ENCODE results near the gene EGFLAM.

Gene EGFLAM

DNA sequence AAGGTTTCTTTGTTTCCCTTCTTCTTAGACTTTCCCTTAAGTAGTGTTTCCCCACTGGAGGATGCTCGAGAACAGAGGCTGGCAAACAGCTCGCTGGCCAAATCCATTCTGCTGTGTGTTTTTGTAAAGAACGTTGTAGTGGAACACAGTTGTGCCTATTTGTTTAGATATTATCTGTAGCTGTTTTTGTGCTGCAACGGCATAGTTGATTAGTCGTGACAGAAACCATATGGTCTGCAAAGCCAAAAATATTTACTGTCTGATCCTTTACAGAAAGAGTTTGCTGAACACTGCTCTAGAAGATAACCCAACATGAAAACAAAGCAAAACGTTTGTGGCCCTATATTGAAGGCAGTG, 47.0 kb upstream of the EGFLAM start:
- TF ChIP-seq EZH2phosphoT487 (conservative IDR thresholded peaks at IDR 0.05; ENCODE audit: low read length), result no peak
- TF ChIP-seq, protein P1, sequence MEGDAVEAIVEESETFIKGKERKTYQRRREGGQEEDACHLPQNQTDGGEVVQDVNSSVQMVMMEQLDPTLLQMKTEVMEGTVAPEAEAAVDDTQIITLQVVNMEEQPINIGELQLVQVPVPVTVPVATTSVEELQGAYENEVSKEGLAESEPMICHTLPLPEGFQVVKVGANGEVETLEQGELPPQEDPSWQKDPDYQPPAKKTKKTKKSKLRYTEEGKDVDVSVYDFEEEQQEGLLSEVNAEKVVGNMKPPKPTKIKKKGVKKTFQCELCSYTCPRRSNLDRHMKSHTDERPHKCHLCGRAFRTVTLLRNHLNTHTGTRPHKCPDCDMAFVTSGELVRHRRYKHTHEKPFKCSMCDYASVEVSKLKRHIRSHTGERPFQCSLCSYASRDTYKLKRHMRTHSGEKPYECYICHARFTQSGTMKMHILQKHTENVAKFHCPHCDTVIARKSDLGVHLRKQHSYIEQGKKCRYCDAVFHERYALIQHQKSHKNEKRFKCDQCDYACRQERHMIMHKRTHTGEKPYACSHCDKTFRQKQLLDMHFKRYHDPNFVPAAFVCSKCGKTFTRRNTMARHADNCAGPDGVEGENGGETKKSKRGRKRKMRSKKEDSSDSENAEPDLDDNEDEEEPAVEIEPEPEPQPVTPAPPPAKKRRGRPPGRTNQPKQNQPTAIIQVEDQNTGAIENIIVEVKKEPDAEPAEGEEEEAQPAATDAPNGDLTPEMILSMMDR (IDR thresholded peaks at IDR 0.05; ENCODE audit: insufficient read depth, low read length, poor library complexity, severe bottlenecking), result no peak
- no peaks in the 10 kb centered on the region for H3K36me3 ChIP-seq (ENCODE audit: low read length)
- no peak overlapping the region for H2AFZ ChIP-seq (ENCODE audit: low read depth, low read length, severe bottlenecking)
- no peak overlapping the region for H3K4me2 ChIP-seq (ENCODE audit: low read depth, low read length, poor library complexity, severe bottlenecking)
- H3K79me2 ChIP-seq (ENCODE audit: insufficient read depth, low read length), result no peaks in the 10 kb centered on the region
- H3K4me3 ChIP-seq (ENCODE audit: insufficient read depth, low read length, poor library complexity, severe bottlenecking), result no peak overlapping the region
- H3K9me2 ChIP-seq (replicated peaks; ENCODE audit: insufficient read depth, low read length), result no peaks in the 10 kb centered on the region
- H4K20me1 ChIP-seq (ENCODE audit: low read depth, low read length), result no peaks in the 10 kb centered on the region
- H3K27ac ChIP-seq (ENCODE audit: low read depth, low read length), result no peak overlapping the region
- H3K9me3 ChIP-seq (ENCODE audit: insufficient read depth, low read length), result no peaks in the 10 kb centered on the region
- H3K9ac ChIP-seq (ENCODE audit: low read length), result no peak overlapping the region
- no peaks in the 10 kb centered on the region for H3F3A ChIP-seq (ENCODE audit: insufficient read depth)
- H3K27me3 ChIP-seq (ENCODE audit: low read length), result no peaks in the 10 kb centered on the region

DNA sequence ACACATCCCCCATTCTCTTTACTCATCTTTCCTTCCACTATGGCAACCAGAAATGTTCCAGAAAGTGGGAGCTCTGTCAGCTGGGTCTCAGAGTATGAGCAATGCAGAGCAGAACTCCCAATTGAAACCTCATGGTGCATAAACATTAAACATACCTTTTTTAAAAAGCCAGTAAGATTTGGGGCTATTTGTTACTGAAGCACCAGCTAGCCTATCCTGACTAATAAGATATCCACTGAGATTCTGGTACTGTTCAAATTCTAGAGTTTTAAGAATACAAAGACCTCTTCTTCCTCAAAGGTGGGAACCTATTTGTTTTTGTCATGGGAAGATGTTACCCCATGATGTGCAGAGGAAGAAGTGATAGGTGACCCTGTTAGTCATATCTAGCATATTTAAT, 46.1 kb upstream of the EGFLAM start:
- Histone ChIP-seq H3K9me2 (replicated peaks; ENCODE audit: insufficient read depth, low read length) (no peaks in the 10 kb centered on the region), H3K36me3 (ENCODE audit: low read length) (no peaks in the 10 kb centered on the region), H3K4me2 (ENCODE audit: low read depth, low read length, poor library complexity, severe bottlenecking) (no peak overlapping the region), H3K9me3 (ENCODE audit: insufficient read depth, low read length) (no peaks in the 10 kb centered on the region), H3K27me3 (ENCODE audit: low read length) (no peaks in the 10 kb centered on the region), H3K9ac (ENCODE audit: low read length) (no peak overlapping the region), H4K20me1 (ENCODE audit: low read depth, low read length) (no peaks in the 10 kb centered on the region), H3F3A (ENCODE audit: insufficient read depth) (no peaks in the 10 kb centered on the region), H2AFZ (ENCODE audit: low read depth, low read length, severe bottlenecking) (no peak overlapping the region), H3K4me3 (ENCODE audit: insufficient read depth, low read length, poor library complexity, severe bottlenecking) (no peak overlapping the region), H3K79me2 (ENCODE audit: insufficient read depth, low read length) (no peaks in the 10 kb centered on the region), H3K27ac (ENCODE audit: low read depth, low read length) (no peak overlapping the region)
- no peak for TF ChIP-seq EZH2phosphoT487 (conservative IDR thresholded peaks at IDR 0.05; ENCODE audit: low read length)
- TF ChIP-seq, protein P1 (IDR thresholded peaks at IDR 0.05; ENCODE audit: insufficient read depth, low read length, poor library complexity, severe bottlenecking), result no peak

DNA sequence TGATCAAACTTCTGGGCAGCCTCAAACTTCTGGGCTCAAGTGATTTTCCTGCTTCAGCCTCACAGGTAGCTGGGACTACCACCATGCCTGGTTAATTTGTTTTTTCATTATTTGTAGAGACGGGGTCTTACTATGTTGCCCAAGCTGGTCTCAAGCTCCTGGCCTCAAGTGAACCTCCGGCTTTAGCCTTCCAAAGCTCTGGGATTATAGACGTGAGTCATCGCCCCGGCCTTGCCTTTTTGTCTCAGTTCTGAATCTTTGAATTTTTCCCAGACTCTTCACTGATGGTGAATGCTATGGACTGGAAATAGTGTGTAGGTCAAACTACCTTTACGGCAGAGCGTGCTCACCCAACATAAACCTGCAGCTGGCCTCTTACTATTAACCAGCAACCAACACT, 32.3 kb upstream of the EGFLAM start:
- no peak overlapping the region for H3K9ac ChIP-seq (ENCODE audit: low read length)
- H4K20me1 ChIP-seq (ENCODE audit: low read depth, low read length), result no peaks in the 10 kb centered on the region
- H3K9me3 ChIP-seq (ENCODE audit: insufficient read depth, low read length), result no peaks in the 10 kb centered on the region
- H3K27ac ChIP-seq (ENCODE audit: low read depth, low read length), result no peak overlapping the region
- H2AFZ ChIP-seq (ENCODE audit: low read depth, low read length, severe bottlenecking), result no peak overlapping the region
- no peak overlapping the region for H3K4me3 ChIP-seq (ENCODE audit: insufficient read depth, low read length, poor library complexity, severe bottlenecking)
- no peaks in the 10 kb centered on the region for H3K79me2 ChIP-seq (ENCODE audit: insufficient read depth, low read length)
- H3F3A ChIP-seq (ENCODE audit: insufficient read depth), result no peaks in the 10 kb centered on the region
- no peaks in the 10 kb centered on the region for H3K27me3 ChIP-seq (ENCODE audit: low read length)
- TF ChIP-seq EZH2phosphoT487 (conservative IDR thresholded peaks at IDR 0.05; ENCODE audit: low read length), result no peak
- TF ChIP-seq, protein P1 (IDR thresholded peaks at IDR 0.05; ENCODE audit: insufficient read depth, low read length, poor library complexity, severe bottlenecking), result no peak
- no peaks in the 10 kb centered on the region for H3K36me3 ChIP-seq (ENCODE audit: low read length)
- H3K4me2 ChIP-seq (ENCODE audit: low read depth, low read length, poor library complexity, severe bottlenecking), result no peak overlapping the region
- H3K9me2 ChIP-seq (replicated peaks; ENCODE audit: insufficient read depth, low read length), result no peaks in the 10 kb centered on the region

DNA sequence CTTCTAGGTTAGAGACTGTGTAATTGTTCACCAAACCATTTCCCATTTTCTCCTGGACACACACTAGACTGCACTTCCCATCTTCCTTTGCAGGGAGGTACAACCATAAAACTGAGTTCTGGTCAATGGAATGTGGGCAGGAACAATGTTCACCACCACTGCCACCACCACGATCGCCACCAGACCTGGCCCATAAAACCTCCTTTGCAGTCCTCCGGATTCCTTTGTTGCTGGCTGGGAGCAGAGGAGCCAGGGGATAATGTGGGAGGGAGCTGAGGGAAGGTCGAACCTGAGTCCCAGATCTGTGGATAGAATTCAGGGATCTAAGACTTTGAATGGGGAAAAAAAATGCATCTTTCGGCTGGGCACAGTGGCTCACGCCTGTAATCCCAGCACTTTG, 29.4 kb upstream of the EGFLAM start:
- no peak overlapping the region for H2AFZ ChIP-seq (ENCODE audit: low read depth, low read length, severe bottlenecking)
- no peak overlapping the region for H3K9ac ChIP-seq (ENCODE audit: low read length)

More for the DNA sequence above, 29.4 kb upstream of the EGFLAM start:
- H3K4me2 ChIP-seq (ENCODE audit: low read depth, low read length, poor library complexity, severe bottlenecking), result no peak overlapping the region
- no peaks in the 10 kb centered on the region for H3K79me2 ChIP-seq (ENCODE audit: insufficient read depth, low read length)
- H3K9me2 ChIP-seq (replicated peaks; ENCODE audit: insufficient read depth, low read length), result no peaks in the 10 kb centered on the region; the same call in 1 of the 2 replicates
- H3K9me3 ChIP-seq (ENCODE audit: insufficient read depth, low read length), result no peaks in the 10 kb centered on the region
- no peaks in the 10 kb centered on the region for H3F3A ChIP-seq (ENCODE audit: insufficient read depth)
- no peak overlapping the region for H3K4me3 ChIP-seq (ENCODE audit: insufficient read depth, low read length, poor library complexity, severe bottlenecking)
- no peak for TF ChIP-seq EZH2phosphoT487 (conservative IDR thresholded peaks at IDR 0.05; ENCODE audit: low read length)
- TF ChIP-seq, protein P1 (IDR thresholded peaks at IDR 0.05; ENCODE audit: insufficient read depth, low read length, poor library complexity, severe bottlenecking), result no peak
- H4K20me1 ChIP-seq (ENCODE audit: low read depth, low read length), result no peaks in the 10 kb centered on the region
- H3K27me3 ChIP-seq (ENCODE audit: low read length), result no peaks in the 10 kb centered on the region
- no peak overlapping the region for H3K27ac ChIP-seq (ENCODE audit: low read depth, low read length)
- no peaks in the 10 kb centered on the region for H3K36me3 ChIP-seq (ENCODE audit: low read length)
